ENCODE data around the gene HECW1. TPM values are rescaled to one million over a fixed set of nuclear protein-coding genes. Genes with fewer than 3 reads are reported as not detected.
"Not testable (repeated sequence)": the region's sequence is repeated elsewhere in the genome, so short reads cannot be mapped to it uniquely, and the experiment has no call there.

The HECW1 gene
- polyA plus RNA-seq: not detected

DNA sequence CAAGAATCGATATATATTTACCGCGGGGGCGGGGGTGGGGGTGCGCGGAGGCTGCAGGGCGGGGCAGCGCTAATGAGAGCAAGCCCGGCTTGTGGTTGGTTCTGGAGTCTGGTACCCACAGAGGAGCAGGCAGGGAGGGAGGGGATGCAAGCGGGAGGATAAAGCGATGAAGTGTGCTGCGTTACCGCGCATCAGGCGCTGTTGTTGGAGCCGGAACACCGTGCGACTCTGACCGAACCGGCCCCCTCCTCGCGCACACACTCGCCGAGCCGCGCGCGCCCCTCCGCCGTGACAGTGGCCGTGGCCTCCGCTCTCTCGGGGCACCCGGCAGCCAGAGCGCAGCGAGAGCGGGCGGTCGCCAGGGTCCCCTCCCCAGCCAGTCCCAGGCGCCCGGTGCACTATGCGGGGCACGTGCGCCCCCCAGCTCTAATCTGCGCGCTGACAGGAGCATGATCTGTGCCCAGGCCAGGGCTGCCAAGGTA lies at the start of gene HECW1:
HECW1 (plus strand) TSS at position 189 of the 482 bp plus-strand sequence. CDS start 131,259 bp downstream, outside the sequence.
- H3K4me1 Mint-ChIP-seq: peaks cover 4 to 11% (median 9%) of the 10 kb centered on the region in 3 donors
- H3K27ac Mint-ChIP-seq: peak within 1 kb of the TSS in 1 of 3 donors; percentile 31

GRCh38 chr7:43071604-43072003 lies 40.8 kb upstream of the HECW1 start:
- Mint-ChIP-seq H3K36me3 (peaks cover 3% of the 10 kb centered on the region), H3K27ac (no peak overlapping the region), H3K4me1 (peaks cover 0 to 6% (median 4%) of the 10 kb centered on the region in 3 donors), H3K4me3 (no peak overlapping the region), H3K27me3 (peaks cover 9% of the 10 kb centered on the region), H3K9me3 (no peaks in the 10 kb centered on the region)

More for the DNA sequence above, at the start of gene HECW1:
- peaks cover 0 to 1% (median 0%) of the 10 kb centered on the region in 3 donors for H3K9me3 Mint-ChIP-seq
- peaks cover 55% of the 10 kb centered on the region for H3K27me3 Mint-ChIP-seq
- H3K4me3 Mint-ChIP-seq: no peak within 1 kb of the TSS
- H3K36me3 Mint-ChIP-seq: no peaks in the 10 kb centered on the region

- peaks cover 3% of the 10 kb centered on the region for H3K36me3 Mint-ChIP-seq
- H3K4me1 Mint-ChIP-seq: peaks cover 0 to 6% (median 4%) of the 10 kb centered on the region in 3 donors
- H3K4me3 Mint-ChIP-seq: no peak overlapping the region
- H3K9me3 Mint-ChIP-seq: no peaks in the 10 kb centered on the region
- no peak overlapping the region for H3K27ac Mint-ChIP-seq
- H3K27me3 Mint-ChIP-seq: peaks cover 7% of the 10 kb centered on the region
These were observed 39.9 kb upstream of the HECW1 start for GRCh38 chr7:43072530-43072929.

DNA sequence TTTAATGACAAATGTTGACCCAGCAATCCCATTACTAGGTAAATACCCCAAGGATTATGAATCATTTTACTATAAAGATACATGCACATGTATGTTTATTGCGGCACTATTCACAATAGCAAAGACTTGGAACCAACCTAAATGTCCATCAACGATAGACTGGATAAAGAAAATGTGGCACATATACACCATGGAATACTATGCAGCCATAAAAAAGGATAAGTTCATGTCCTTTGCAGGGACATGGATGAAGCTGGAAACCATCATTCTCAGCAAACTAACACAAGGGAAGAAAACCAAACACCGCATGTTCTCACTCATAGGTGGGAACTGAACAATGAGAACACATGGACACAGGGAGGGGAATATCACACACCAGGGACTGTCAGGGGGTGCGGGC lies 38.6 kb upstream of the HECW1 start:
- not testable (repeated sequence) for H3K4me1 Mint-ChIP-seq, H3K27ac Mint-ChIP-seq, H3K36me3 Mint-ChIP-seq, H3K9me3 Mint-ChIP-seq, H3K27me3 Mint-ChIP-seq
- peak overlapping the region in 1 of 4 donors; percentile 43 for H3K4me3 Mint-ChIP-seq

DNA sequence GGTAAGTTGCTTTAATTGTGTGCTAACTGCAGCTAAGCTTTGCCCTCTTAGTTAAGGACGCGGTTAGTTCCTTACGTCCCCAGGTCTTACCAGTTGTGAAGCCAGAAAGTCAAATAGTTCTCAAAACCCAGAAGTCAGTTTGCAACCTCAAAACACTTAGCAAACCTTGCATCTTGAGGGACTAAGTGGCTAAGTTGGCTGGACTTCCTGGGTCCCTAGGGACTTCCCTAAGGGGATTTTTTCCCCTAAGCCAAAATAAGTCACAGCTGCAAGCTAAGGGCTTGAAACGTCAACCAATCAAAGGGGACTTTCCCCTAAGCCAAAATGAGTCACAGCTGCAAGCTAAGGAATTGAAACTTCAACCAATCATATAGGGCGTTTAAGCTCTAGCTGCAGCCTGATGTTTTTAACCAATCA lies 36.2 kb upstream of the HECW1 start:
- peaks cover 0 to 3% (median 0%) of the 10 kb centered on the region in 3 donors for H3K9me3 Mint-ChIP-seq
- H3K4me1 Mint-ChIP-seq: peaks cover 0 to 6% (median 4%) of the 10 kb centered on the region in 3 donors
- H3K27ac Mint-ChIP-seq: no peak overlapping the region
- peaks cover 6% of the 10 kb centered on the region for H3K27me3 Mint-ChIP-seq
- no peak overlapping the region for H3K4me3 Mint-ChIP-seq
- peaks cover 3% of the 10 kb centered on the region for H3K36me3 Mint-ChIP-seq

GRCh38 chr7:43076606-43077005 lies 35.8 kb upstream of the HECW1 start:
- H3K27me3 Mint-ChIP-seq: peaks cover 4% of the 10 kb centered on the region
- peaks cover 0 to 3% (median 0%) of the 10 kb centered on the region in 3 donors for H3K9me3 Mint-ChIP-seq
- peaks cover 2% of the 10 kb centered on the region for H3K36me3 Mint-ChIP-seq
- H3K27ac Mint-ChIP-seq: no peak overlapping the region
- H3K4me1 Mint-ChIP-seq: peaks cover 0 to 4% (median 2%) of the 10 kb centered on the region in 3 donors
- no peak overlapping the region for H3K4me3 Mint-ChIP-seq

DNA sequence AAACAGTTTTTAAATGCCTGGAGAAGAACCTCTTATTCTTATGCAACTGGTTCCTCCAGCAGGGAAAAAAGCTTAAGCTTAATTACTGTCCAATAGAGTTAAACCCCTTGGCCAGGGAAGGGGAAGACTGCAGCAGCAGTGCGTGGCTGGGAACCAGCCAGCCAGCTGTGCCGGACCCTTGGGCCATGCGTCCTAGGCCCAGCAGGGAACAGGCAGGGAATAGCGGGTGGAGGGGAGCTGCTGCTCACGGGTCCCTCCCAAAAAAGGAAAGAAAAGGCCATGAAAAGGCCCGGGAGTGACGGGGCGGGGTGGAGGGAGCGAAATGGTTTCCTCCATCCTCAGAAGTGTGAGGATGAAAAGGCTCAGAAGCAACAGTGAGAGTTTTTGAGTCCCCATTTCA lies 35.2 kb upstream of the HECW1 start:
- H3K36me3 Mint-ChIP-seq: peaks cover 2% of the 10 kb centered on the region
- H3K27me3 Mint-ChIP-seq: peaks cover 4% of the 10 kb centered on the region
- H3K4me1 Mint-ChIP-seq: peaks cover 0 to 4% (median 1%) of the 10 kb centered on the region in 3 donors
- H3K4me3 Mint-ChIP-seq: no peak overlapping the region
- peaks cover 0 to 3% (median 0%) of the 10 kb centered on the region in 3 donors for H3K9me3 Mint-ChIP-seq
- H3K27ac Mint-ChIP-seq: no peak overlapping the region

GRCh38 chr7:43077732-43078391 lies 34.6 kb upstream of the HECW1 start:
- H3K9me3 Mint-ChIP-seq: peaks cover 0 to 3% (median 0%) of the 10 kb centered on the region in 3 donors
- H3K4me1 Mint-ChIP-seq: peaks cover 0 to 4% (median 0%) of the 10 kb centered on the region in 3 donors
- no peak overlapping the region for H3K4me3 Mint-ChIP-seq
- H3K36me3 Mint-ChIP-seq: peaks cover 2% of the 10 kb centered on the region
- H3K27ac Mint-ChIP-seq: no peak overlapping the region
- H3K27me3 Mint-ChIP-seq: peaks cover 4% of the 10 kb centered on the region

DNA sequence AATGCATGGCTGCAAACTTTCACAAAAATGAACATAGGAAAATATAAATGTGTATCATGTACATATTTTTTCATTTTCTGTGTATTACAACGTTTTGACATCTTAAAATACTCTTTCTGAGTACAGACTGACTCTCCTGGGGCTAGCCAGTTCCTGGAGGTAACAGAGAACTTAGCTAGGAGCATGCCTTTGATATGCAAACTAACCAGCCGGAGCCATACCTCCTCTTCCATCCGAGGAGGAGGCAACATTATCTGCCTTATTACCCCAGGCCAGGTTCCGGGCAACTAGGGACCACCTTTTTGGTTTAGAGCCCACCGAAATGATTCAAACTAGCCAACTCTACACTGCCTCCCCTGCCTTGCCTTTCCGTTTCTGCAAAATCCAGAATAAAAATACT lies 33.7 kb upstream of the HECW1 start:
- Mint-ChIP-seq H3K4me3 (no peak overlapping the region), H3K9me3 (peaks cover 0 to 3% (median 0%) of the 10 kb centered on the region in 3 donors), H3K27ac (no peak overlapping the region), H3K27me3 (peaks cover 2% of the 10 kb centered on the region), H3K36me3 (peaks cover 2% of the 10 kb centered on the region), H3K4me1 (peaks cover 0 to 4% (median 0%) of the 10 kb centered on the region in 3 donors)

DNA sequence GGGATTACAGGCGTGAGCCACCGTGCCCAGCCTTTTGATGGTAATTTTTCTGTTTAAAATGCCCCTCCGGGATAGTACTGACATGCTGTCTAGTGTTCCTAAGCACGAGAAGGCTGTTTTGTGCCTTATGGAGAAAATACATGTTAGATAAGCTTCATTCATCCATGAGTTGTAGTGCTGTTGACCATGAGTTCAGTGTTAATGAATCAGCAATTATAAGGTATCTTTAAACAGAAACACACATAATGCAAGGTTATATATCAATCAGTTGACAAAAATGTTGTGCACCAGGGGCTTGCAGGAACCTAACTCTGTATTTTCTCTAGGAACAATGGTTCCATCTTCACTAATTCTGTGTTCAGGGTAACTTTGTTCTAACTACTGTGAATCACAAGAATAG lies 30.8 kb upstream of the HECW1 start:
- no peaks in the 10 kb centered on the region for H3K4me1 Mint-ChIP-seq
- peaks cover 15% of the 10 kb centered on the region for H3K27me3 Mint-ChIP-seq
- no peak overlapping the region for H3K27ac Mint-ChIP-seq
- H3K4me3 Mint-ChIP-seq: no peak overlapping the region
- H3K9me3 Mint-ChIP-seq: peaks cover 0 to 7% (median 0%) of the 10 kb centered on the region in 3 donors
- no peaks in the 10 kb centered on the region for H3K36me3 Mint-ChIP-seq

DNA sequence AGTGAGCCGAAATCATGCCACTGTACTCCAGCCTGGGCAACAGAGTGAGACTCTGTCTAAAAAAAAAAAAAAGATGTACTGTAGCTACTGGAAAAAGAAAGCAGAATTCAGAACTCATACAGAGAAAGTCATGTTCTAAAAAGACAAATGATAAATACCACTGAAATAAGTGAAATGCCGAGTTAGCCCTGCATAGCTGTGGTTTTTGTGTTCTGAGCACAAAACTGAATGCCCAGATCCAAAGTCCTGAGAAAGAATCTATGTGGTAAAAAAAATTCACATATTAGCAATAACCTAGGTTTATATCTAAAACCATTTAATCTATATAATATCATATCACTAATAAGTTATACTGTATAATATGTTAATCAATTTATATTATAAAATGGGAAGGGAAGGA lies 29.3 kb upstream of the HECW1 start:
- no peak overlapping the region for H3K4me3 Mint-ChIP-seq
- peaks cover 15% of the 10 kb centered on the region for H3K27me3 Mint-ChIP-seq
- H3K36me3 Mint-ChIP-seq: no peaks in the 10 kb centered on the region
- peaks cover 0 to 10% (median 0%) of the 10 kb centered on the region in 3 donors for H3K9me3 Mint-ChIP-seq
- no peaks in the 10 kb centered on the region for H3K4me1 Mint-ChIP-seq
- H3K27ac Mint-ChIP-seq: no peak overlapping the region

DNA sequence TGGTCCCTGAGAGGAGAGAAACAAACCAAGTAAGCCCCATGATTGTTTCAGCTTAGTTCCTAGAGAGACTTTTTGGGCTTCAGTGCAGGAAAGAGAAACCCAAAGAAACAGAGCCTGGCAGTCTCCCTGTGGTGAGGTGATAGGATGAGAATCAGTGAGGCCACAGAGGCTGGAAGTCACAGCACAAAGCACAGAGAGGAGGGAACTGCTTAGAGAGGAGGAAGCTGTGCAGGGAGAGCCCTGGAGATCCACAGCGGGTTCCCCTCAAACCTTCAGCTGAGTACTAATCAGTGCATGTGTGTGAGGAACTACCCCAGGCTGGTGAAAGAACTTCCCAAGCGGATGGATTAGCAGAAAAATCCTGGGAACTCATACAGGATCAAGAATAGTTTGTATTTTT lies 27.4 kb upstream of the HECW1 start:
- Mint-ChIP-seq H3K4me3 (no peak overlapping the region), H3K4me1 (no peaks in the 10 kb centered on the region), H3K36me3 (no peaks in the 10 kb centered on the region), H3K9me3 (peaks cover 0 to 10% (median 1%) of the 10 kb centered on the region in 3 donors), H3K27ac (no peak overlapping the region), H3K27me3 (peaks cover 15% of the 10 kb centered on the region)

GRCh38 chr7:43085992-43086391 lies 26.5 kb upstream of the HECW1 start:
- Mint-ChIP-seq H3K27ac (no peak overlapping the region), H3K9me3 (peaks cover 0 to 7% (median 1%) of the 10 kb centered on the region in 3 donors), H3K4me1 (no peaks in the 10 kb centered on the region), H3K36me3 (no peaks in the 10 kb centered on the region), H3K4me3 (no peak overlapping the region), H3K27me3 (peaks cover 14% of the 10 kb centered on the region)

GRCh38 chr7:43092819-43093218 lies 19.6 kb upstream of the HECW1 start:
- Mint-ChIP-seq H3K27me3 (peaks cover 3% of the 10 kb centered on the region), H3K4me1 (no peaks in the 10 kb centered on the region), H3K4me3 (no peak overlapping the region), H3K9me3 (peaks cover 2 to 3% (median 3%) of the 10 kb centered on the region in 3 donors), H3K36me3 (no peaks in the 10 kb centered on the region), H3K27ac (no peak overlapping the region)

- no peak overlapping the region for H3K27ac Mint-ChIP-seq
These were observed 15.6 kb upstream of the HECW1 start for GRCh38 chr7:43096875-43097274.

DNA sequence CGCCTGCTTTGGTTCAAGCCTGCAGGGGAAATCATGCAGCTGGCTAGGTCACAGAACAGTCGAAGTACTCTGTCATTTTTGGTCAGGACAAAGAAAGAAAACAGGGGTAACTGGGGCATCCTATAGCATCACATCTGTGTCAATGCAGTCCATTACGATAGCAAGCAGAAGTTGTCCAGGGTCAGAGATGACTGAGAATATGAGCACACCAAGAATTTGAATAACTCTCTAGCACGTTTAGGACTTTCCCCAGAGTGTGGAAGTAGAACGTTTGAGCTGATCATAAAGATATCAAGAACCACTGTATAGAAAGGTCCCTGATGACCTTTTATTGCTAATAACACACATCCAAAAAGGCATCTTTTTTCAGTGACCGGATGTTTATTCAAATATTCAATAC lies 12.7 kb upstream of the HECW1 start:
- Mint-ChIP-seq H3K27me3 (no peaks in the 10 kb centered on the region), H3K36me3 (peaks cover 2% of the 10 kb centered on the region), H3K27ac (no peak overlapping the region)

More at GRCh38 chr7:43096875-43097274, 15.6 kb upstream of the HECW1 start:
- H3K9me3 Mint-ChIP-seq: peaks cover 2 to 3% (median 3%) of the 10 kb centered on the region in 3 donors
- peaks cover 2% of the 10 kb centered on the region for H3K27me3 Mint-ChIP-seq
- H3K36me3 Mint-ChIP-seq: peaks cover 2% of the 10 kb centered on the region
- H3K4me3 Mint-ChIP-seq: no peak overlapping the region
- H3K4me1 Mint-ChIP-seq: no peaks in the 10 kb centered on the region

More for the DNA sequence above, 12.7 kb upstream of the HECW1 start:
- no peak overlapping the region for H3K4me3 Mint-ChIP-seq
- H3K9me3 Mint-ChIP-seq: peaks cover 2 to 3% (median 3%) of the 10 kb centered on the region in 3 donors
- no peaks in the 10 kb centered on the region for H3K4me1 Mint-ChIP-seq
